Activated T-cell treated with anti-CD3 and anti-CD28 coated beads, Interleukin-2, amount 50 U/mL, for 1 hour (primary cell): ENCODE data around the gene BRD8.
"Not testable (repeated sequence)": the region's sequence is repeated elsewhere in the genome, so short reads cannot be mapped to it uniquely, and the experiment has no call there.

Experiments used
- DNase-seq: peaks from one replicate; pipeline ENCODE4 v3.0.0-alpha.2; 2020

BRD8 gene, protein sequence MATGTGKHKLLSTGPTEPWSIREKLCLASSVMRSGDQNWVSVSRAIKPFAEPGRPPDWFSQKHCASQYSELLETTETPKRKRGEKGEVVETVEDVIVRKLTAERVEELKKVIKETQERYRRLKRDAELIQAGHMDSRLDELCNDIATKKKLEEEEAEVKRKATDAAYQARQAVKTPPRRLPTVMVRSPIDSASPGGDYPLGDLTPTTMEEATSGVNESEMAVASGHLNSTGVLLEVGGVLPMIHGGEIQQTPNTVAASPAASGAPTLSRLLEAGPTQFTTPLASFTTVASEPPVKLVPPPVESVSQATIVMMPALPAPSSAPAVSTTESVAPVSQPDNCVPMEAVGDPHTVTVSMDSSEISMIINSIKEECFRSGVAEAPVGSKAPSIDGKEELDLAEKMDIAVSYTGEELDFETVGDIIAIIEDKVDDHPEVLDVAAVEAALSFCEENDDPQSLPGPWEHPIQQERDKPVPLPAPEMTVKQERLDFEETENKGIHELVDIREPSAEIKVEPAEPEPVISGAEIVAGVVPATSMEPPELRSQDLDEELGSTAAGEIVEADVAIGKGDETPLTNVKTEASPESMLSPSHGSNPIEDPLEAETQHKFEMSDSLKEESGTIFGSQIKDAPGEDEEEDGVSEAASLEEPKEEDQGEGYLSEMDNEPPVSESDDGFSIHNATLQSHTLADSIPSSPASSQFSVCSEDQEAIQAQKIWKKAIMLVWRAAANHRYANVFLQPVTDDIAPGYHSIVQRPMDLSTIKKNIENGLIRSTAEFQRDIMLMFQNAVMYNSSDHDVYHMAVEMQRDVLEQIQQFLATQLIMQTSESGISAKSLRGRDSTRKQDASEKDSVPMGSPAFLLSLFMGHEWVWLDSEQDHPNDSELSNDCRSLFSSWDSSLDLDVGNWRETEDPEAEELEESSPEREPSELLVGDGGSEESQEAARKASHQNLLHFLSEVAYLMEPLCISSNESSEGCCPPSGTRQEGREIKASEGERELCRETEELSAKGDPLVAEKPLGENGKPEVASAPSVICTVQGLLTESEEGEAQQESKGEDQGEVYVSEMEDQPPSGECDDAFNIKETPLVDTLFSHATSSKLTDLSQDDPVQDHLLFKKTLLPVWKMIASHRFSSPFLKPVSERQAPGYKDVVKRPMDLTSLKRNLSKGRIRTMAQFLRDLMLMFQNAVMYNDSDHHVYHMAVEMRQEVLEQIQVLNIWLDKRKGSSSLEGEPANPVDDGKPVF

DNA sequence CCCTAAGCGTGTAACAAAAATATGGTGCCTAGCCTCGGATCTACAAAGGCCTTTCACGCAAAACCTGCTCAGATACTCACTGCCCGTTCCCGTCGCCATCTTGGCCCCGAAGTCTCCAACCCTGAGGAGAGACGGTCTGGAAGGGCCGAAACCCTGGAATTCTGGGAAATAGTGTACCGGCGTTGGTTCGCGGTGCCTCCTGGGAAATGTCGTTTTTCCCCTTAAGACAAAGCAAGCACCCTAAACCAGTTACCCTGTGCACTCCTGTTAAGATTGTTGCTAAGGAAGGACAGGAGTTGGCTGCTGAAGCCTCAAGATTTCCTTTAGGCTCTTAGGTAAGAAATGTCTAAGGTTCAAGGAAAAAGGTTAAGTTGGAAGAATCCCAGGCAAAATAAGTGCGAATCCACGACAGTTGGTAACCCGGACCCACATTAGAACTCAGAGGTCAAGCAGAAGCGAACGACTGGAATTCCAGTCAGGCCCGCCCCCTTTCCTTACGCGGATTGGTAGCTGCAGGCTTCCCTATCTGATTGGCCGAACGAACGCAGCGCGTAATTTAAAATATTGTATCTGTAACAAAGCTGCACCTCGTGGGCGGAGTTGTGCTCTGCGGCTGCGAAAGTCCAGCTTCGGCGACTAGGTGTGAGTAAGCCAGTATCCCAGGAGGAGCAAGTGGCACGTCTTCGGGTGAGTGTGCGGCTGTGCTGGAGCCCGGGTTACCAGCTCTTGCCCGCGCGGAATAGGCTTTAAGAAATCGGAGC is at the start of gene BRD8, which contains the start of gene KIF20A:
TSS of gene BRD8 (minus strand) at position 115 of the 761 bp plus-strand sequence. CDS start at position 99, 16 bp downstream.
TSS of gene KIF20A (plus strand) at position 597 of the 761 bp plus-strand sequence. CDS start 569 bp downstream, outside the sequence.
- DNase-seq, result peak; percentile 78

DNA sequence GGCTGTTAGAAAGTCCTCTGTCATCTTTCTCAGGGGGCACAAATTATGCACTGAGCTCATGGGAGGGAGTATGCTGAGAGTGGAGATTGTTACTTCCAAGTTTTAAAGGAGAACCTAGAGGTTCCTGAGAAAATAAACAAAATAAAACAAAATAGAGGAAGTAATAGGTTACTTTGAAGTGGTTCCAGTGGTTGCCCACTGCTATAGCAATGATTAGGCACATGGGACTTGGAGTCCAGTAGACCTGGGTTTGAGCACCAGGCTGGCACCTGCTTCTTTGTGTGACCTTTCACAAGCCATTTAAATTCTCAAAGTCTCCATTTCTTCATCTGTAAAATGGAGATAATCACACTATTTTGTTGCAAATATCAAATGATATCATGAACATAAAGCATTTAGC is 48.5 kb upstream of the BRD8 start:
- DNase-seq, result no peak

DNA sequence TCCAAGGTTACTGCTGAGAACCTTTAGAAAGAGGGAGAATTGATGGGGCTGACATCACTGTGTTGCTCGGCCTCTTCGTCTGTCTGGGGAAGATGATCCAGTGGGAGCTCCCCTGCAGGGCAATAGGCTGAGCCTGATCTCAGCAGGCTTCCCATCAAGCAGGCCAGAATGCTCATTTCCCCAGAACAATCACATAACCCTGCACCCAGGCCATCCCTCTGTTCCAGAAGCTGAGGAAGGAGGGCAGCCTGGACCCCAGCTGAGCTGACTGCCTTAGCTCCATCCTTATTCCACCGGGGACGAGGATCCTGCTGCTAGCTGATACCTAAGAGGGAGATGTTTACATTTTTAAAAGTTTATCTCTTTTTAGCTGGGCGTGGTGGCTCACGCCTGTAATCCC is 46.3 kb upstream of the BRD8 start:
- DNase-seq, result no peak

DNA sequence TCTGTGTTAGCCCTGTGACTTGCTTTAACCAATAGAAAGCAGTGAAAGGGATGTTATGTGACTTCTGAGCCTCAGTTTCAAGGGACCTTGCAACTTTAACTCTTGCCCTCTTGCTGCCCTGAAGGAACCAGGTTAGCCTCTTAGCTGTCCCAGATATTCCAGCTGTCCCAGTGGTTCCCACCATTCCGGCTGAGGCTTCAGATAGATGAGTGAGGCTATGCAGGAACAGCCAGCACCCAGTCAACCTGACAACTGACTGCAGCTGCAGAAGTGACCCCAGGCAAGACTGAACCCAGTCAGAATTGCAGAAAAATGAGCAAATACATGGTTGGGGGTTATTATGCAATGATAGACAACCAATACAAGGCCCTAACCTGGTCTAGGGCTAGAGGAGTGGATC is 45.1 kb upstream of the BRD8 start:
- no peak for DNase-seq

DNA sequence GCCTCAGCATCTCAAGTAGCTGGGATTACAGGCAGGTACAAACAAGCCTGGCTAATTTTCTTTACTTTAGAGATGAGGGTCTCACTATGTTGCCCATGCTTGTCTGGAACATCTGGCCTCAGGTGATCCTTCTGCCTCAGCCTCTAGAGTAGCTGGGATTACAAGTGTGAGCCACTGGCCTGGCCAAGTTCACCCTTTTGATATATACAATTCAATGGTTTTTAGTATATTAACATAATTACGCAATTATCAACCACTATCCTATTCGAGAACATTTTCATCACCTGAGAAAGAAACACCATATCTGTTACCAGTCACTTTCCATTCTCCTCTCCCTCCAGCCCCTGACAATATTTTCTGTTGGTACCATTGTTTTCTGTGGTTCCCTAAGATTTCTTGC is 38.4 kb upstream of the BRD8 start:
- DNase-seq, result no peak

DNA sequence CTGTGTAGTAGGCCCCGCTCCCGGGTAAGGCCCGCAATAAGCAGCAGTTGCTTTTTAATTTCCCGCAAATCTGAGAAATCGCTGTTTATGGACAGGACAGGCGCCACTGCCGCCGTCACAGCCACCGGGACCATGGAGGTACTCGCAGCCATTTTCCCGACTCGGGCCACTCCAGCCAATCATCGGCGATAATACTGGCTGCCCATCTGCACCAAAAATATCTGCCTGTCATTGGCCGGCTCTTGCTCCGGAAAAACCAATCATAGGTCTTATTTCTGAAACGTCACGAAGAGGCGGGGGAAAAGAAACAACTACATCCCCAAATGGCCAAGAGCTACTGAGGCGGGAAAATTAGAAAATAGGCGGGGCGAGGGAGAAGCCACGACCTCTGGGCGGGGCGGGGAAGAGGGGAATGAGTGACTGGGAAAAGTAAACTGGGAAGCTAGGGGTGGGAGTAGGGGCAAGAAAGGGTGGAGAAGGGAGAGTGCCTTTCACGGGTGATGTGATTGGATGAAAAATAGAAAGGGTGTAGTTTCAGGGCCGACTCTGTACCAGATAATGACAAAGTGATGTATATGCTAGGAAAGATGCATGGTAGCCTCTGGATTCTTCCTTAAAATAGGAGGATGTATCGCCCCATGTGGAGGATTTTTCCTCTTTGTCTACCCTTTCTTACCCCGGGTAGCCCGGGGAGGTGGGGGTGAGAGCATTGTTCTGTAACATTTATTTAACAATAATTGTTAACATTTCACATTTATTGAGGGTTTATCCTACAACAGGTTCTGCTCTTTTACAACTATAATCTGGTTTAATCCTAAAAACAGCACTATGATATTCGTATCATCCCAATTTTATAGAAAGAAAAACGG is 35.0 kb upstream of the BRD8 start, which contains the start of gene CDC23:
TSS of gene CDC23 (minus strand) at position 163 of the 869 bp plus-strand sequence. CDS start at position 152, 11 bp downstream.
- peak; percentile 82 for DNase-seq

DNA sequence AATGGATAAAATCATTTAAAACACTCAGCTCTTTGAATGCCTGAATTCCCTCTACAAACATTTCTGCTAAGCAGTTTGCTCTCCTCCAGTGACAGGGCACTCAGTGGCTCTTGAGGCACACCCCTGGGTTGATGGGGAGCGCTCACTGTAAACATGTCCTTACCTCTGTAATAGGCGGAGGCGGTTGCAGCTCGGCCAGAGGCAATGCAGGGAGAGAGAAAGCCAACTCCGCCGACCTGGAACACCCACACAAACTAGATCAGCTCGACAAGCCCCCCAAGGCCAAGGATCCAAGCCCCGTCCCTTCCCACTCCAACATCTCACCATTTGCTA is 34.4 kb upstream of the BRD8 start:
- DNase-seq, result no peak

DNA sequence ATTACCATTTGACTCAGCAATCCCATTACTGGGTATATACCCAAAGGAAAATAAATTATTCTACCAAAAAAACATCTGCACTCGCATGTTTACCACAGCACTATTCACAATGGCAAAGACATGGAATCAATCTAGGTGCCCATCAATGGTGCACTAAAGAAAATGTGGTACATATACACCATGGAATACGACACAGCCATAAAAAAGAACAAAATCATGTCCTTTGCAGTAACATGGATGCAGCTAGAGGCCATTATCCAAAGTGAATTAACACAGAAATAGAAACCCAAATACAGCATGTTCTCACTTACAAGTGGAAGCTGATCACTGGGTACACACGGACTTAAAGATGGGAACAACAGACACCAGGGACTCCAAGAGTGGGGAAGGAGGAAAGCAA is 32.6 kb upstream of the BRD8 start:
- DNase-seq, result no peak

DNA sequence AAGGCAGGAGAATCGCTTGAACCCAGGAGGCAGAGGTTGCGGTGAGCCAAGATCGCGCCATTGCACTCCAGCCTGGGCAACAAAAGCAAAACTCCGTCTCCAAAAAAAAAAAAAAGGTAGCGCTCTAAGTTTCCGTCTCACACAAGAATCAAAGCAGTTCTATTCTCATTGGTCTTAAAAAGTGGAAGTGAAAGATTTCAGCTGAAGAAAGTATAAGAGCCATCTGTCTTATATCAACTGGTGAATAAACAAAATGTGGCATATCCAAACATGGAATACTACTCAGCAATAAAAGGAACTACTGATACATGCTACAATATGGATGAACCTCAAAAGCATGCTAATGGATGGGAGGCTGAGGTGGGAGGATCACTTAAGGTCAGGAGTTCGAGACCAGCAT is 15.4 kb upstream of the BRD8 start:
- not testable (repeated sequence) for DNase-seq

DNA sequence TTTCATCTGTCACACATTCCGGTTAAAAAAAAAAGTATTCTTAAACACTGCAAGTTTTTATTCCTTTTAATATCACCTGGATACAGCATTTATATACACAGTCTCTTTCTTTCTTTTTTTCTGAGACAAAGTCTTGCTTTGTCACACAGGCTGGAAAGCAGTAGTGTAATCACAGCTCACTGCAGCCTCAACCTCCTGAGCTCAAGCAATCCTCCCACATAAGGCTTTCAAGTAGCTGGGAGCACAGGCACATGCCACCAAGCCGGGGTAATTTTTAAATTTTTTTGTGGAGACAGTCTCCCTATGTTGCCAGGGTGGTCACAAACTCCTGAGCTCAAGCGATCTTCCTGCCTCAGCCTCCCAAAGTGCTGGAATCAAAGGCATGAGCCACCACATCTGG is 14.4 kb upstream of the BRD8 start:
- DNase-seq, result no peak

DNA sequence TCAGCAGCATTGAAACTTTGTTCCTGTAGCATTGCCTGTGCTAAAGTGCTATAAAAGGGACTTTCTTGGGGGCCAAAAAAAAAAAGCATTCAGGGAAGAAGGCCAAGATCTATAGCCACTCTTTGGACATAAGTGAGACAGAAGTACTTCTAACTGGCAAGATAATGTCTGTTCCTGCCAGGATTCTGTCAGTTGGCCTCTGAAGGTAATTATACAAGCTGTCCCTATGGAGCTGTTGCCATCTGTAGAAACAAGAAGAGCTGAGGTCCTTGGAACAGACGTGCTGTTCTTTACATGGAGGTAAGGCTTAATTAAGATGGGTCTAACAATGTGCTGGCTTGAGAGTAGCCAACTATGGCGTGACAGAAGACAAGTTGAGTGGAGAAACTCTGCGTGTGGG is 10.2 kb upstream of the BRD8 start:
- no peak for DNase-seq

DNA sequence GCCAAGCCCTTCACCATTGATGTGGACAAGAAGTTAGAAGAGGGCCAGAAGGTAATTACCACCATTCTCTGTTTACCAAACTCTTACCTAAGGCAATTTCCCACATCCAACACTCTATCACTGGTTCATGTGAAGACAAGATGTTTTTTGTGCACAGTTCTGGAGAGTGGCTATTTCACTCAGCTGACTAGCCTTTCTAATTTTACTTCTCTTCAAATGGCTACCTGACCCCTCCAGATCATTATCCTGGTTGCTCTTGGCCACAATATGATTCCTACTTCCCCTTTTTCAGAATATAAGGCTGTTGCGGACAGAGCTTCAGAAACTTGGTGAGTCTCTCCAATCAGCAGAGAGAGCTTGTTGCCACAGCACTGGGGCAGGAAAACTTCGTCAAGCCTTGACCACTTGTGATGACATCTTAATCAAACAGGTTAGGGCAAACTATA is 7.6 kb upstream of the BRD8 start:
- DNase-seq, result no peak

DNA sequence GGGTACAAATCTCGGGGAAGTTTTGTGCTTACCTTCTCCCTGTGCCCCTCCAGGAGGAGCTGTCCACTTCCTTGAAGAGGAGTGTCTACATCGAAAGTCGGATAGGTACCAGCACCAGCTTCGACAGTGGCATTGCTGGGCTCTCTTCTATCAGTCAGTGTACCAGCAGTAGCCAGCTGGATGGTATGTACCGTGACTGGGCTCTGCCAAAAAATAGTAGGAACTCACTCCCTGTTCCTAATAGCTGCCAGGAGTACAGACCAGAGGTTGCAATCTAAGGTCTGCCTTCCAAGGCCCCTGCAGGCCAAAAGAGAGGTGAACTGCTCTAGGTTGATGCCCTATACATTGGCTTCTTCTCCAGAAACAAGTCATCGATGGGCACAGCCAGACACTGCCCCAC is 4.4 kb upstream of the BRD8 start:
- DNase-seq, result no peak

DNA sequence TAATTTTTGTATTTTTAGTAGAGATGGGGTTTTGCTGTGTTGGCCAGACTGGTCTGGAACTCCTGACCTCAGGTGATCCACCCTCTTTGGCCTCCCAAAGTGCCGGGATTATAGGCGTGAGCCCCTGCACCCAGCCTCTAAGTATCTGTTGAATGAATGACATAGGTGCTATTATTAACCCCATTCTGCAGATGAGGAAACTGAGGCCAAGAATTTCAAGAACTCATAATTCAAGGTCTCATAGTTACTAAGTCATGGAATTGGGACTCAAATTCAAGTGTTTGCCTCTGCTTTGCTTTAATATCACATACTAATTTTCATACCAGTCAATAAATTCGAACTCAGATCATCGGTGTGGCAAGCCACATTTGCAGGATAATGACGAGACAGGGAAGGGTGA is 2.4 kb upstream of the BRD8 start:
- no peak for DNase-seq

DNA sequence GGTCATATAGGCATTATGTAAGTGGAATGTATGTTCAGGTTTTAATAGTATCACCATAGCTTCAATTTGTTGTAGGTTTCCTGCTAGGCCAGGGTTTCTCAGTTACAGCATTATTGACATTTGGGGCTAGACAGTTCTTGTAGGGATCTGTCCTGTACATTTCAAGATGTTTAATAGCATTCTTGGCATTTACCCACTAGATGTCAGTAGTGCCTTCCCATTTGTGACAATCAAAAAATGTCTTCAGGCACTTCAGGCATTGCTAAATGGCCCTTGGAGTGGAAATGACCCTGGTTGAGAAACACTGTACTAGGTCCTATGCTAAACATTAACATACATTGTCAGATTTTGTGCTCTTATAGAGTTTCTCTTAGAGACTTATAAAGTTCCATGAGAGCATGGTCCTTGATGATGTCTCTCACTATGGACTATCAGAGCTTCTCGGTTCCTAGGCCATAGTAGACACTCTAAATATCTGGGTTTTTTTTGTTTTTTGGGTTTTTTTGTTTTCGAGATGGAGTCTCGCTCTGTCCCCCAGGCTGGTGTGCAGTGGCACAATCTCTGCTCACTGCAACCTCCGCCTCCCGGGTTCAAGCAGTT is 1.9 kb upstream of the BRD8 start:
- DNase-seq, result no peak

DNA sequence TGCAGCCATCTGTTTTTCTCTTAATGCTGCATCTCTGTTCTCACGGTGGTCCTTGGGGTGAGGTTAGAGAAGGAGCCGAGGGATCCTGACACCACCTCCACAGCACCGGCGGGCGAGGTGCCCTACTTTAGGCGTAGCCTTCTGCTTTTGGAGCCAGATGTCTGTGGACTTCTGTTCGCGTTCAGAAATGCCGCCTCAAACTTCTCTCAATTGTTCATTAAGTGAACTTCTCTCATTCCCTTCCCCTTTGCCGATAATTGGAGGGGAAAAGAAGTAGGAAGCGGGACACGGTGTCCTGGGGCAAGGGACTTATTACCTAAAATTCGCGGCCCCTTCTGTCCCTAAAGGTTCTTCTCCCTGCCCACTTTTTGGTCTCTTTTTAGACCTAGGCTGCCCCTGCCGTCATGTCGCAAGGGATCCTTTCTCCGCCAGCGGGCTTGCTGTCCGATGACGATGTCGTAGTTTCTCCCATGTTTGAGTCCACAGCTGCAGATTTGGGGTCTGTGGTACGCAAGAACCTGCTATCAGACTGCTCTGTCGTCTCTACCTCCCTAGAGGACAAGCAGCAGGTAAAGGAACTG is 937 bp upstream of the BRD8 start:
- no peak for DNase-seq

DNA sequence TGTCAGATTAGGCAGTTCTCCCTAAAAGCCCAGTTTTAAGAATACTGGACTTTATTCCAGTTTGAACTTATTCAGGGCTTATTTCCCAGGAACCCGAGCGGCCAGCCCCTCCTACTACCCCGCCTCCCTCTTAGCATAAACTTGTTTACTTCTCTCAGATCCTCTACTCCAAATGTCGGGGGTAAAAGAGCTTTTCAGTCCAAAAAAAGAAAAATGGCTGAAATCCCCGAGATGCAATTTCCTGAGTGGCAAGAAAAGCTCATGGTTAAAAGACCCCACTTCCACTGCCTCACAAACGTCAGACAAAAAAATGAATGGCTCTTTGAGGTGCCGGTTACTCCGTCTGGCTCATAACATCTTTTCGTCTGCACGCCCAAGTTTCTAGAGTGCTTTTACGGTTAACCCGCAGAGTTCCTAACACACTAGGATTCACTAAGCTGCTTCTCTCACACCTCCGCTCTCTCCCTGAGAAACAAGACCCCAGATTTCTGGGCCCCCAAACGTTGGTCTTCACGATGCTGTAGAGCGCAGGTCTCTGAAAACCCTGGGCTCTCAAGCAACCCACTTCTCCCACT is 402 bp downstream of the BRD8 start:
- DNase-seq, result no peak

DNA sequence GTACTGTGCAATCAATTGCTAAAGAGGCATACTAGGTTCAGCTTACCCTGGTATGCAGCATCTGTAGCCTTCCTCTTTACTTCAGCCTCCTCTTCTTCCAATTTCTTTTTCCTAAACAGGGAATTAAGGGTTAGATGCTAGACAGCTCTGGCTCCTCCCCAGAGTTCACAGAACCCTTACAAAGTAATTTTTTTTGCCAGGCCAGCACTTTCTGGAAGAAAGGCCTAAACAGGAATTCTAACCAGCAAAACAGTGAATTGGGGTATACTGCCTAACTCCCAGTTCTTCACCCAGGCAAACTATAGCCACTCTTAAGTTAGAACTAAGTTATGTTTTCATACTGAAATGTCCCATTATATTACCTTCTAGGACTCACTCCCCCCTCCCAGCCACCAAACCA is 8.1 kb downstream of the BRD8 start:
- no peak for DNase-seq

DNA sequence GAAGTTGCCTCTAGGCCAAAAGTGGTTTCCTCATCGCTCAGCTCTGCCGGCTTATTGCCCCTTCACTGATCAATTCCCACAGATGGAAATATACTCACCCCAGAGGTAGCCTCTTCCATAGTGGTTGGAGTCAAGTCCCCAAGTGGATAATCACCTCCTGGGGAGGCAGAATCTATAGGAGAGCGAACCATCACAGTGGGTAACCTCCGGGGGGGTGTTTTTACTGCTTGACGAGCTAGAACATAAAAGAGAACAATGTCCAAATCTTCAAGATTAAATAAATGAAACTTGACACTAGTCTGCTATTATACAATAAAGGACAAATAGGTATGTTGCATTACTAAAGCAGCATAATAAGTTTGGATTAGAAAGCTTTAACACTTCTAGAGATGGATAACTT is 9.3 kb downstream of the BRD8 start:
- no peak for DNase-seq

DNA sequence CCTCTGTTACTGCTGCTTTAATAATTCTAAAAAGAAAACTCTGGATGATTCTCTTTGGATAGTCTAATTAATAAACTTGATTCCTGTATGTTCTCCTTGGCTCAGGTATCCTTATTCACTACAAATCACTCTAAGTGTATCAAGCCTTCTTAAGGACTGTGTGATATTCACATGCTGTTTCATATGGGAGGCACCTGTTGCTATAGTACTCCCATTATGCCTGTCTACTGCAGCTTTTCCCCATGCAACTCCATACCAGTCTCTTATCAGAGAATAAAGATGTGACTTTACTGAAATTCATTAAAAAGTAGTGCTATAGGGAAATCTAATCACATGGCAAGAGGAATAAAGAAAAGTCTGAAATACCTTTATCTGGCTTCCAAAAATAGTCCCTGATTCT is 14.7 kb downstream of the BRD8 start:
- DNase-seq, result no peak
